HCT116 (cell line): Measurements from ENCODE around the gene RAD50. TPM values are rescaled to one million over a fixed set of nuclear protein-coding genes. Genes with fewer than 3 reads are reported as not detected.
A peak's percentile ranks its signal among the peaks of the same experiment; 100 is the strongest.

Experiments used
- ATAC-seq: fragments of 200-7000 bp; cut with Tn5 transposase; 2 replicates; pipeline ENCODE4 v1.9.1; 2020; ENCODE audit warnings: mild to moderate bottlenecking, moderate library complexity
- BruUV-seq: library from RNA; stranded (reverse); fragments of 400-500 nt; replicated peaks from 2 replicates; lab custom pipeline; 2021; lab: Mats Ljungman, UMichigan
- CTCF ChIA-PET: fragments of 300-600 bp; sonication (Branson Sonifier 250); formaldehyde crosslinking; loops from one replicate; lab custom pipeline; 2021; ENCODE audit warnings: antibody characterized with exemption; lab: Charles Lee
- POLR2A ChIA-PET: fragments of 300-600, 350-600 bp; sonication (Branson Sonifier 250); formaldehyde crosslinking; loops from one replicate; lab custom pipeline; 2021; ENCODE audit warnings: antibody characterized with exemption; lab: Charles Lee
- RAD21 ChIA-PET, 2 experiments: fragments of 300-600 bp; sonication (Branson Sonifier 250); formaldehyde crosslinking; loops; one replicate each; lab custom pipeline; 2023; ENCODE audit warnings: low total read pairs in 2 of 2; ENCODE audit not compliant: uncharacterized antibody in 2 of 2, unreplicated experiment in 2 of 2, low non-redundant PET in 1 of 2; lab: Charles Lee
- DNase-seq: peaks from one replicate; pipeline ENCODE4 v3.0.0-alpha.2; 2010; ENCODE audit warnings: low read depth, low spot score
- H2AFZ ChIP-seq: fragments of 200-600 bp; shearing (Covaris generic), sonication (generic); 2 replicates; pipeline ENCODE4 v1.6.1; 2017; ENCODE audit warnings: low read depth, mixed run types, mixed read lengths, antibody characterized with exemption, low read length; ENCODE audit not compliant: poor library complexity, severe bottlenecking
- H3K27ac ChIP-seq: 2 replicates; pipeline ENCODE4 v1.5.1; 2012; ENCODE audit warnings: low read depth, low read length
- H3K27me3 ChIP-seq: fragments of 200-600 bp; sonication (generic); 2 replicates; pipeline ENCODE4 v1.6.1; 2016; ENCODE audit warnings: mixed run types, low read length, mixed read lengths; ENCODE audit not compliant: insufficient read depth
- H3K36me3 ChIP-seq, 2 experiments: fragments of 200-500 bp in 1 of 2; fragments of 200-600 bp in 1 of 2; sonication (Bioruptor generic) in 1 of 2; sonication (generic) in 1 of 2; 2 replicates each; pipeline versions ENCODE4 v1.5.1 to v1.6.1; 2014 to 2016; ENCODE audit warnings: low read length in 2 of 2, inconsistent platforms in 1 of 2, mixed read lengths in 1 of 2, mixed run types in 1 of 2; ENCODE audit not compliant: insufficient read depth in 2 of 2, control insufficient read depth in 1 of 2
- H3K4me1 ChIP-seq, 2 experiments: fragments of 200-600 bp in 1 of 2; sonication (generic) in 1 of 2; 2 replicates each; pipeline versions ENCODE4 v1.5.1 to v1.6.1; 2012 to 2017; ENCODE audit warnings: low read length in 2 of 2, inconsistent platforms in 1 of 2, mild to moderate bottlenecking in 1 of 2, mixed read lengths in 1 of 2, mixed run types in 1 of 2, moderate library complexity in 1 of 2; ENCODE audit not compliant: insufficient read depth in 2 of 2, control insufficient read depth in 1 of 2
- H3K4me2 ChIP-seq: fragments of 200-600 bp; sonication (generic); 2 replicates; pipeline ENCODE4 v1.6.1; 2017; ENCODE audit warnings: mixed run types, low read length, mixed read lengths
- H3K4me3 ChIP-seq, 2 experiments: fragments of 200-600 bp in 1 of 2; sonication (generic) in 1 of 2; replicated peaks in 1 of 2; 2 replicates each; pipeline ENCODE4 v1.5.1; 2011 to 2016; ENCODE audit warnings: low read length in 2 of 2, control low read depth in 1 of 2, low read depth in 1 of 2, mild to moderate bottlenecking in 1 of 2, mixed read lengths in 1 of 2, mixed run types in 1 of 2
- H3K79me2 ChIP-seq: fragments of 200-600 bp; sonication (generic); 2 replicates; pipeline ENCODE4 v1.6.1; 2017; ENCODE audit warnings: mild to moderate bottlenecking, mixed run types, low read length, moderate library complexity, mixed read lengths; ENCODE audit not compliant: insufficient read depth
- H3K9ac ChIP-seq: fragments of 200-600 bp; sonication (generic); 2 replicates; pipeline ENCODE4 v1.6.1; 2016; ENCODE audit warnings: low read length, mixed read lengths
- H3K9me2 ChIP-seq: fragments of 200-600 bp; sonication (generic), shearing (Covaris generic); 2 replicates; pipeline ENCODE4 v1.6.1; 2017; ENCODE audit warnings: mixed run types, mild to moderate bottlenecking, moderate library complexity; ENCODE audit not compliant: insufficient read depth
- H3K9me3 ChIP-seq, 2 experiments: fragments of 200-500 bp in 1 of 2; fragments of 200-600 bp in 1 of 2; sonication (Bioruptor generic) in 1 of 2; sonication (generic) in 1 of 2; 2 replicates each; pipeline ENCODE4 v1.6.1; 2014 to 2017; ENCODE audit warnings: low read length in 2 of 2, mixed read lengths in 2 of 2, inconsistent platforms in 1 of 2, low read depth in 1 of 2, mild to moderate bottlenecking in 1 of 2, mixed run types in 1 of 2, moderate library complexity in 1 of 2; ENCODE audit not compliant: control insufficient read depth in 1 of 2, insufficient read depth in 1 of 2
- H4K20me1 ChIP-seq: fragments of 200-600 bp; sonication (generic), shearing (Covaris generic); 2 replicates; pipeline ENCODE4 v1.6.1; 2017; ENCODE audit warnings: mixed run types, mild to moderate bottlenecking, moderate library complexity; ENCODE audit not compliant: insufficient read depth
- CEBPB ChIP-seq: IDR thresholded peaks from 2 replicates; pipeline ENCODE4 v1.6.1; 2012; ENCODE audit warnings: low read depth
- ELF1 ChIP-seq: IDR thresholded peaks from 2 replicates; pipeline ENCODE4 v1.6.1; 2012; ENCODE audit warnings: low read depth, borderline replicate concordance
- EZH2phosphoT487 ChIP-seq: fragments of 200-600 bp; IDR thresholded peaks from 2 replicates; pipeline ENCODE4 v1.6.1; 2018; ENCODE audit warnings: antibody characterized with exemption, borderline replicate concordance
- FOSL1 ChIP-seq: IDR thresholded peaks from 2 replicates; pipeline ENCODE4 v1.6.1; 2012; ENCODE audit warnings: low read depth
- JUND ChIP-seq: IDR thresholded peaks from 2 replicates; pipeline ENCODE4 v1.6.1; 2012
- POLR2A ChIP-seq: IDR thresholded peaks from 2 replicates; pipeline ENCODE4 v1.7.0; 2011; ENCODE audit warnings: borderline replicate concordance; ENCODE audit not compliant: insufficient read depth, insufficient read length; ENCODE audit errors: extremely low read depth
- RAD21 ChIP-seq: IDR thresholded peaks from 2 replicates; pipeline ENCODE4 v1.6.1; 2012; ENCODE audit warnings: low read depth, mild to moderate bottlenecking
- SP1 ChIP-seq: IDR thresholded peaks from 2 replicates; pipeline ENCODE4 v1.6.1; 2012; ENCODE audit warnings: low read depth
- SRF ChIP-seq: IDR thresholded peaks from 2 replicates; pipeline ENCODE4 v1.6.1; 2012; ENCODE audit warnings: low read depth
- YY1 ChIP-seq: IDR thresholded peaks from 2 replicates; pipeline ENCODE4 v1.6.1; 2011; ENCODE audit warnings: low read length, low read depth, moderate library complexity, mild to moderate bottlenecking; ENCODE audit not compliant: insufficient replicate concordance; ENCODE audit errors: extremely low read depth
- ZNF274 ChIP-seq: fragments of 200-500 bp; sonication (Bioruptor generic); IDR thresholded peaks from 2 replicates; pipeline ENCODE4 v1.6.1; 2014; ENCODE audit warnings: mild to moderate bottlenecking, low read depth, low read length, inconsistent platforms
- intact Hi-C: fragments of 100-400 bp; cut with micrococcal nuclease; formaldehyde crosslinking; loops from 2 replicates; pipeline ENCODE4 v1.10.0; 2022
- total RNA-seq: library from RNA; stranded (reverse); gene quantifications from one replicate; pipeline ENCODE4 v1.2.1, GENCODE V29; 2021; ENCODE audit not compliant: unreplicated experiment
- TF ChIP-seq, protein P1 (sequence below): IDR thresholded peaks from 2 replicates; pipeline ENCODE4 v1.6.1; 2012; ENCODE audit warnings: low read depth

The RAD50 gene
- total RNA-seq, 1 experiment from 2014 or later: 43.6 TPM

DNA sequence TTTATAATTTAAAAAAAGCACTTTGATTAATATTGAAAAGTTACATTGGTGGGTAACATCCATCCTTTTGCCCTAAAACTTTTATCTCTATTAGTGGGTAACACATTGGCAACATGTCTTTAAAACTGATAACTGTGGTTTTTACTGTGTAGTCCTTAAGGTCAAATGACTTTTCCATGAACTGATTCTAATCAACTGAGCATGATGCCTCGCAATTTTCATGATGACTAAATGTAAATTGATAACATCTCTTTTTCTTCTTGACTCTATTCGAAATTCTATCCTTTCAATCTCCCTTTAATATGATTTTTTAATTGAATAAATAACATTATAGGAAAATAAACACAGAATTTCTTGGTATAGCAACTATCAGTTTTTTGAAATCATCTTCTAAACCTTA, 7.2 kb upstream of the RAD50 start:
- no TSS peak for BruUV-seq
- no peak for DNase-seq
- no peak for TF ChIP-seq ZNF274
- TF ChIP-seq SP1: no peak
- TF ChIP-seq, all 23 proteins: peak for 0
- no peak overlapping the region for H3K9ac ChIP-seq
- H3K4me1 ChIP-seq: no peaks in the 10 kb centered on the region
- H3K9me2 ChIP-seq: no peaks in the 10 kb centered on the region
- ATAC-seq: no peak
- no peak overlapping the region for H2AFZ ChIP-seq
- intact Hi-C loops: no loop called here
- POLR2A ChIA-PET: interaction anchor here (0.6 kb wide), 1 partner anchor 142 kb away, joined by 4 read pairs; no protein-coding TSS in a partner anchor
- H3K9me3 ChIP-seq: no peaks in the 10 kb centered on the region
- H3K79me2 ChIP-seq: no peaks in the 10 kb centered on the region
- H3K36me3 ChIP-seq: no peaks in the 10 kb centered on the region
- RAD21 ChIA-PET: no interaction called here
- CTCF ChIA-PET: no interaction called here
- no peak overlapping the region for H3K4me2 ChIP-seq
- no peak overlapping the region for H3K4me3 ChIP-seq
- no peaks in the 10 kb centered on the region for H3K27me3 ChIP-seq
- no peak overlapping the region for H3K27ac ChIP-seq
- no peaks in the 10 kb centered on the region for H4K20me1 ChIP-seq

DNA sequence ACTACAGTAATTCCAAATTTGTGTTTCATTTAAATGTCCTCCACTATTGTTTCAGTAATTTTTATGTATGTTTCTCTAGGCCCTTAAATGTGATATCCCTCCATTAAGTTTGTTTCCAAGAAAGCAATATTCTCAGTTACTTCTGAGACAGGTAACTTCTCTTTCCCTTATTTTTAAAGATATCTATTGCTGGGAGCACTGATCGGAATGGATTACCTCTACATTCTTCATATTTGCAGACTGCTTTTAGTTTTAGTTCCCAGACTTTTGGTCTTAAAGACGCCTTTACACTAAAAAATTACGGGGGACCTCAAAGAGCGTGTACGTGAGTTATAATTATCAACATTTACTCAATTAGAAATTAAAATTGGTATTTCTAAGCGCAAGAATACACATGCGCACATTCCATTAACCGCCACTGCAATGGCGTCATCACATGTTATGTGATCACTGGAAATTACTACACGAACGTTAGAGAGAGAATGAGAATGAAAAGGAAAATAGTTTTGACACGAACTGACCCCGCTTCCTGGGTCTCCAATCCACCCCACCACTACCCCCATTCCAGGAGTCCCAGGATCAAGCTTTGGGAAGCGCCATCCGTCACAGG, 519 bp upstream of the RAD50 start:
- H3K9me3 ChIP-seq: no peaks in the 10 kb centered on the region
- ChIA-PET CTCF (interaction anchor here (0.7 kb wide), 1 partner anchor 30 kb away, joined by 7 read pairs; no protein-coding TSS in a partner anchor), POLR2A (interaction anchor here (0.7 to 1.0 kb wide), 2 partner anchors 8 to 14 kb away, joined by 3 to 4 read pairs; no protein-coding TSS in a partner anchor), RAD21 (no interaction called here)
- peak overlapping the region; percentile 88 for H3K9ac ChIP-seq
- H3K27me3 ChIP-seq: no peaks in the 10 kb centered on the region
- BruUV-seq: TSS peak; percentile 97
- peak overlapping the region; percentile 96 for H3K27ac ChIP-seq
- peaks cover 14 to 16% of the 10 kb centered on the region in 2 experiments; a peak in 3 of 4 replicates for H3K36me3 ChIP-seq
- ATAC-seq: peak; percentile 38
- H3K4me1 ChIP-seq: peaks cover 3 to 18% of the 10 kb centered on the region in 2 experiments; a peak in 3 of 4 replicates
- H3K4me2 ChIP-seq: peak overlapping the region; percentile 74
- TF ChIP-seq SRF: 0 out of 2 replicates have a peak, but pooled peaks have one; percentile 22
- no peak for TF ChIP-seq ELF1
- TF ChIP-seq, protein P1, sequence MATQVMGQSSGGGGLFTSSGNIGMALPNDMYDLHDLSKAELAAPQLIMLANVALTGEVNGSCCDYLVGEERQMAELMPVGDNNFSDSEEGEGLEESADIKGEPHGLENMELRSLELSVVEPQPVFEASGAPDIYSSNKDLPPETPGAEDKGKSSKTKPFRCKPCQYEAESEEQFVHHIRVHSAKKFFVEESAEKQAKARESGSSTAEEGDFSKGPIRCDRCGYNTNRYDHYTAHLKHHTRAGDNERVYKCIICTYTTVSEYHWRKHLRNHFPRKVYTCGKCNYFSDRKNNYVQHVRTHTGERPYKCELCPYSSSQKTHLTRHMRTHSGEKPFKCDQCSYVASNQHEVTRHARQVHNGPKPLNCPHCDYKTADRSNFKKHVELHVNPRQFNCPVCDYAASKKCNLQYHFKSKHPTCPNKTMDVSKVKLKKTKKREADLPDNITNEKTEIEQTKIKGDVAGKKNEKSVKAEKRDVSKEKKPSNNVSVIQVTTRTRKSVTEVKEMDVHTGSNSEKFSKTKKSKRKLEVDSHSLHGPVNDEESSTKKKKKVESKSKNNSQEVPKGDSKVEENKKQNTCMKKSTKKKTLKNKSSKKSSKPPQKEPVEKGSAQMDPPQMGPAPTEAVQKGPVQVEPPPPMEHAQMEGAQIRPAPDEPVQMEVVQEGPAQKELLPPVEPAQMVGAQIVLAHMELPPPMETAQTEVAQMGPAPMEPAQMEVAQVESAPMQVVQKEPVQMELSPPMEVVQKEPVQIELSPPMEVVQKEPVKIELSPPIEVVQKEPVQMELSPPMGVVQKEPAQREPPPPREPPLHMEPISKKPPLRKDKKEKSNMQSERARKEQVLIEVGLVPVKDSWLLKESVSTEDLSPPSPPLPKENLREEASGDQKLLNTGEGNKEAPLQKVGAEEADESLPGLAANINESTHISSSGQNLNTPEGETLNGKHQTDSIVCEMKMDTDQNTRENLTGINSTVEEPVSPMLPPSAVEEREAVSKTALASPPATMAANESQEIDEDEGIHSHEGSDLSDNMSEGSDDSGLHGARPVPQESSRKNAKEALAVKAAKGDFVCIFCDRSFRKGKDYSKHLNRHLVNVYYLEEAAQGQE: no peak
- no peak for TF ChIP-seq ZNF274
- no peak; the same call in 1 of the 2 replicates for TF ChIP-seq JUND
- no peak for TF ChIP-seq RAD21
- no peak for TF ChIP-seq POLR2A
- peak; percentile 30 for TF ChIP-seq YY1
- no peak for TF ChIP-seq EZH2phosphoT487
- TF ChIP-seq CEBPB: 0 out of 2 replicates have a peak, but pooled peaks have one; percentile 8
- TF ChIP-seq FOSL1: no peak
- TF ChIP-seq, all 23 proteins: peak for 3
- intact Hi-C loops: no loop called here
- Histone ChIP-seq H3K79me2 (peaks cover 44% of the 10 kb centered on the region), H4K20me1 (no peaks in the 10 kb centered on the region), H3K4me3 (peak overlapping the region; percentile 66 to 84), H3K9me2 (no peaks in the 10 kb centered on the region), H2AFZ (peak overlapping the region; percentile 36)
- no peak for DNase-seq
